Lung (tissue), 12 donors: ENCODE data around the gene AJAP1. TPM values are rescaled to one million over a fixed set of nuclear protein-coding genes. Genes with fewer than 3 reads are reported as not detected.

Experiments used
- ATAC-seq: fragments of 200-7000 bp; cut with Tn5 transposase; one replicate; pipeline ENCODE4 v1.9.1; 2020; ENCODE audit warnings: moderate number of reproducible peaks; ENCODE audit not compliant: insufficient read depth, low FRiP score
- DNase-seq, 3 donors: peaks; one replicate each; pipeline ENCODE4 v3.0.0-alpha.2; 2013 to 2017
- H3K27ac ChIP-seq, 2 donors: one replicate each; pipeline ENCODE4 v1.5.1; 2013; ENCODE audit warnings: mild to moderate bottlenecking in 2 of 2, moderate library complexity in 2 of 2, control low read depth in 1 of 2, inconsistent platforms in 1 of 2, low read depth in 1 of 2, low read length in 1 of 2
- H3K27me3 ChIP-seq, 3 donors: one replicate each; pipeline ENCODE4 v1.5.1; 2013; ENCODE audit warnings: low read length in 2 of 3; ENCODE audit not compliant: control insufficient read depth in 3 of 3, insufficient read depth in 3 of 3
- H3K36me3 ChIP-seq, 4 donors: one replicate each; pipeline ENCODE4 v1.5.1; 2013; ENCODE audit warnings: low read length in 4 of 4, mild to moderate bottlenecking in 1 of 4, moderate library complexity in 1 of 4; ENCODE audit not compliant: control insufficient read depth in 4 of 4, insufficient read depth in 4 of 4
- H3K4me1 ChIP-seq, 5 donors: one replicate each; pipeline ENCODE4 v1.5.1; 2013; ENCODE audit warnings: low read length in 5 of 5, mild to moderate bottlenecking in 2 of 5, moderate library complexity in 1 of 5; ENCODE audit not compliant: control insufficient read depth in 5 of 5, insufficient read depth in 5 of 5
- H3K4me3 ChIP-seq: one replicate; pipeline ENCODE4 v1.5.1; 2013; ENCODE audit warnings: mild to moderate bottlenecking, control low read depth, moderate library complexity
- H3K9ac ChIP-seq, 2 donors: one replicate each; pipeline ENCODE4 v1.5.1; 2013; ENCODE audit warnings: low read length in 2 of 2, control low read depth in 1 of 2; ENCODE audit not compliant: insufficient read depth in 1 of 2
- H3K9me3 ChIP-seq, 4 donors: one replicate each; pipeline ENCODE4 v1.5.1; 2013; ENCODE audit warnings: low read length in 3 of 4, mild to moderate bottlenecking in 1 of 4, moderate library complexity in 1 of 4; ENCODE audit not compliant: control insufficient read depth in 4 of 4, insufficient read depth in 3 of 4
- CTCF ChIP-seq: IDR thresholded peaks from 2 replicates; pipeline ENCODE4 v1.5.1; 2012; ENCODE audit warnings: mild to moderate bottlenecking; ENCODE audit errors: control extremely low read depth, extremely low read depth
- WGBS, 2 donors: extraction: QIAGEN DNeasy Blood & Tissue Kit; methylation state at CpG; one replicate each; pipeline ENCODE4 v1.1.7; 2013; 5-methylcytosine and 5-hydroxymethylcytosine counted together
- polyA plus RNA-seq, 2 donors: library from polyadenylated mRNA; stranded (reverse); fragments of 200-250 nt; gene quantifications; one replicate each; pipeline ENCODE4 v1.2.1, GENCODE V29; 2013
- total RNA-seq, 2 donors: library from RNA; depleted of rRNA in 1 of 2; stranded (reverse); fragments of >200 nt in 1 of 2; gene quantifications; one replicate each; pipeline ENCODE4 v1.2.1, GENCODE V29; 2014 to 2021
- donor health status: control.
- donor health status: control.
- donor health status: Bipolar disorder and iron deficiency.
- donor health status: healthy.
- donor health status: DM: yes; HTN: yes; CAD: no.

AJAP1 gene
- total and polyA plus RNA-seq, 4 donors = 0.05 to 0.77 (median 0.19) TPM

- H3K27me3 ChIP-seq = no peaks in the 10 kb centered on the region
- no peak for ATAC-seq
- H3K9ac ChIP-seq = no peak overlapping the region
- TF ChIP-seq CTCF = no peak
- no peaks in the 10 kb centered on the region for H3K36me3 ChIP-seq
- no peak overlapping the region for H3K4me3 ChIP-seq
- peaks cover 0 to 7% (median 1%) of the 10 kb centered on the region in 4 donors for H3K9me3 ChIP-seq
- H3K4me1 ChIP-seq = no peaks in the 10 kb centered on the region
- DNase-seq = no peak
- H3K27ac ChIP-seq = no peak overlapping the region
- WGBS, 2 donors = 82 to 85% methylated on average over 22 of the region's 22 CpGs
Measured at GRCh38 chr1:4734791-4735190, 80.4 kb downstream of the AJAP1 start.

GRCh38 chr1:4736254-4736653, 81.8 kb downstream of the AJAP1 start:
- no peaks in the 10 kb centered on the region for H3K27me3 ChIP-seq
- no peaks in the 10 kb centered on the region for H3K36me3 ChIP-seq
- no peaks in the 10 kb centered on the region for H3K4me1 ChIP-seq
- H3K4me3 ChIP-seq = no peak overlapping the region
- DNase-seq (no peak), ATAC-seq (no peak)
- no peak for TF ChIP-seq CTCF
- H3K9ac ChIP-seq = no peak overlapping the region
- H3K9me3 ChIP-seq = peaks cover 0 to 7% (median 1%) of the 10 kb centered on the region in 4 donors
- H3K27ac ChIP-seq = no peak overlapping the region
- WGBS, 2 donors = 17 to 42% methylated on average over 7 of the region's 7 CpGs

GRCh38 chr1:4741876-4742423, 87.5 kb downstream of the AJAP1 start:
- H3K9ac ChIP-seq = no peak overlapping the region
- DNase-seq (no peak), ATAC-seq (no peak)
- H3K4me3 ChIP-seq = no peak overlapping the region
- no peaks in the 10 kb centered on the region for H3K4me1 ChIP-seq
- no peak for TF ChIP-seq CTCF
- no peaks in the 10 kb centered on the region for H3K36me3 ChIP-seq
- peaks cover 0 to 4% (median 1%) of the 10 kb centered on the region in 4 donors for H3K9me3 ChIP-seq
- WGBS, 2 donors = 69 to 75% methylated on average over 8 of the region's 8 CpGs
- no peak overlapping the region for H3K27ac ChIP-seq
- no peaks in the 10 kb centered on the region for H3K27me3 ChIP-seq
